DOHH2 (cell line): Measurements from ENCODE around the gene CNTNAP2.

ENCODE experiments used
- H3F3A ChIP-seq: fragments of 200-600 bp; sonication (generic), shearing (Covaris generic); 2 replicates; pipeline ENCODE4 v1.6.0; 2016; ENCODE audit warnings: antibody characterized with exemption, mild to moderate bottlenecking; ENCODE audit not compliant: control insufficient read depth, insufficient read depth
- H3K27ac ChIP-seq: fragments of 200-600 bp; sonication (generic); 2 replicates; pipeline ENCODE4 v1.5.1; 2014; ENCODE audit warnings: low read depth, mild to moderate bottlenecking, low read length, moderate library complexity
- H3K27me3 ChIP-seq: fragments of 200-600 bp; sonication (generic); 2 replicates; pipeline ENCODE4 v1.6.1; 2014; ENCODE audit warnings: mild to moderate bottlenecking, low read length, mixed read lengths; ENCODE audit not compliant: control insufficient read depth
- H3K36me3 ChIP-seq: fragments of 200-600 bp; sonication (generic); 2 replicates; pipeline ENCODE4 v1.6.1; 2014; ENCODE audit warnings: mild to moderate bottlenecking, low read length, moderate library complexity, mixed read lengths; ENCODE audit not compliant: control insufficient read depth
- H3K4me1 ChIP-seq: fragments of 200-600 bp; sonication (generic); 2 replicates; pipeline ENCODE4 v1.6.1; 2014; ENCODE audit warnings: mild to moderate bottlenecking, low read length, mixed read lengths; ENCODE audit not compliant: control insufficient read depth
- H3K4me2 ChIP-seq: fragments of 200-600 bp; sonication (generic); 2 replicates; pipeline ENCODE4 v1.6.0; 2014; ENCODE audit warnings: mild to moderate bottlenecking, low read length, moderate library complexity
- H3K4me3 ChIP-seq: fragments of 200-600 bp; sonication (generic); 2 replicates; pipeline ENCODE4 v1.5.1; 2014; ENCODE audit warnings: mild to moderate bottlenecking, low read length, mixed read lengths
- H3K79me2 ChIP-seq: fragments of 200-600 bp; sonication (generic); 2 replicates; pipeline ENCODE4 v1.6.1; 2014; ENCODE audit warnings: mild to moderate bottlenecking, low read length, mixed read lengths; ENCODE audit not compliant: control insufficient read depth
- H3K9me2 ChIP-seq: fragments of 200-600 bp; sonication (generic); replicated peaks from 2 replicates; pipeline ENCODE4 v1.6.1; 2014; ENCODE audit warnings: mild to moderate bottlenecking, low read length, mixed read lengths; ENCODE audit not compliant: control insufficient read depth
- H3K9me3 ChIP-seq: fragments of 200-600 bp; sonication (generic); 2 replicates; pipeline ENCODE4 v1.6.1; 2014; ENCODE audit warnings: antibody characterized with exemption, low read length, mixed read lengths; ENCODE audit not compliant: control insufficient read depth, insufficient read depth
- H4K20me1 ChIP-seq: fragments of 200-600 bp; sonication (generic); 2 replicates; pipeline ENCODE4 v1.6.0; 2014; ENCODE audit warnings: low read depth, mild to moderate bottlenecking, antibody characterized with exemption, low read length, moderate library complexity; ENCODE audit not compliant: control insufficient read depth, insufficient read depth
- EZH2phosphoT487 ChIP-seq: fragments of 200-600 bp; sonication (generic); IDR thresholded peaks from 2 replicates; pipeline ENCODE4 v1.6.1; 2017; ENCODE audit warnings: borderline replicate concordance, mild to moderate bottlenecking, antibody characterized with exemption, low read length, moderate library complexity, mixed read lengths
- TF ChIP-seq, protein P1 (sequence below): fragments of 200-600 bp; sonication (generic); IDR thresholded peaks from one replicate; pipeline ENCODE4 v1.5.1; 2014; ENCODE audit warnings: antibody characterized with exemption, mild to moderate bottlenecking, low read depth, low read length; ENCODE audit not compliant: poor library complexity, severe bottlenecking

The CNTNAP2 gene

DNA sequence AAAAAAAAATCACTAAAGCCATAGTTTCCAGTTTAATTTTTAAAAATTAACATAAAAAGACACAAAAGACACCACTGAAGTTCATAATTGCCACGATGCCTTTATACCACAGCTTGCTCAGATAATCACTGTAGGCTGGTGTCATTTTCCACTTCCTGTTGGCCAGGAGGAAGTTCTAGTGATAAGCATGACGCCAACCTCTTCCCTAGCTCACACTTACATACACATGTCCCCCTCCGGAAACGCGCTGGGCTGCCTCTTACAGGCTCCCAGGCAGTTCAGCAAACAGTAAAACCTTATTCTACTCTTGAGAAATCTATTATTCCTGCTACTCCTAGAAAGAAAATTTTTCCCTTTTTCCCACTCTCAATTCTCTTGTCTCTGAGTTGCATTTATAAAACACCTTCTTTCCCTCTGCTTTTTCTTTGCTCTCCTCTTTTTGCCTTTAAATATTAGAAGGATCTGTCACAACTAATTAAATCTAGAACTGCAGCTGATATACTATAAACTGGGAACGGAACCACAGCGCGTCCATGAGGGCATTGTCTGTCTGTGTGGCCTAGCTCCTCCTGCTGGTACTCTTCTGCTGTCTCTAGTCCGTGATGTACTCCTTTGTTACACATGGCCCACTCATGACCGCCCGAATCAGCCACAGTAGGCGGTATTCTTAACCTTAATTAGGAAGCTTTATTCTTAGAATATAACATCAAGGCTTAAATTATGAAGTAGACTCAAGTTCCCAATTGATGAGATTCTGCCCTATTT, 664.9 kb downstream of the CNTNAP2 start:
- Histone ChIP-seq H4K20me1 (no peaks in the 10 kb centered on the region), H3K27me3 (no peaks in the 10 kb centered on the region), H3K9me3 (no peaks in the 10 kb centered on the region)

GRCh38 chr7:146787266-146787665, 670.7 kb downstream of the CNTNAP2 start:
- no peak overlapping the region for H3K27ac ChIP-seq
- H4K20me1 ChIP-seq, result no peaks in the 10 kb centered on the region
- H3K9me2 ChIP-seq, result no peaks in the 10 kb centered on the region
- no peaks in the 10 kb centered on the region for H3K4me1 ChIP-seq
- no peak overlapping the region for H3K4me3 ChIP-seq
- no peak overlapping the region for H3K4me2 ChIP-seq
- no peaks in the 10 kb centered on the region for H3K79me2 ChIP-seq
- peaks cover 9% of the 10 kb centered on the region; the same call in 1 of the 2 replicates for H3K9me3 ChIP-seq
- H3F3A ChIP-seq, result no peaks in the 10 kb centered on the region
- no peaks in the 10 kb centered on the region for H3K27me3 ChIP-seq
- TF ChIP-seq, protein P1, sequence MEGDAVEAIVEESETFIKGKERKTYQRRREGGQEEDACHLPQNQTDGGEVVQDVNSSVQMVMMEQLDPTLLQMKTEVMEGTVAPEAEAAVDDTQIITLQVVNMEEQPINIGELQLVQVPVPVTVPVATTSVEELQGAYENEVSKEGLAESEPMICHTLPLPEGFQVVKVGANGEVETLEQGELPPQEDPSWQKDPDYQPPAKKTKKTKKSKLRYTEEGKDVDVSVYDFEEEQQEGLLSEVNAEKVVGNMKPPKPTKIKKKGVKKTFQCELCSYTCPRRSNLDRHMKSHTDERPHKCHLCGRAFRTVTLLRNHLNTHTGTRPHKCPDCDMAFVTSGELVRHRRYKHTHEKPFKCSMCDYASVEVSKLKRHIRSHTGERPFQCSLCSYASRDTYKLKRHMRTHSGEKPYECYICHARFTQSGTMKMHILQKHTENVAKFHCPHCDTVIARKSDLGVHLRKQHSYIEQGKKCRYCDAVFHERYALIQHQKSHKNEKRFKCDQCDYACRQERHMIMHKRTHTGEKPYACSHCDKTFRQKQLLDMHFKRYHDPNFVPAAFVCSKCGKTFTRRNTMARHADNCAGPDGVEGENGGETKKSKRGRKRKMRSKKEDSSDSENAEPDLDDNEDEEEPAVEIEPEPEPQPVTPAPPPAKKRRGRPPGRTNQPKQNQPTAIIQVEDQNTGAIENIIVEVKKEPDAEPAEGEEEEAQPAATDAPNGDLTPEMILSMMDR, result no peak
- TF ChIP-seq EZH2phosphoT487, result no peak
- H3K36me3 ChIP-seq, result no peaks in the 10 kb centered on the region

More for the DNA sequence above, 664.9 kb downstream of the CNTNAP2 start:
- Histone ChIP-seq H3K36me3 (no peaks in the 10 kb centered on the region), H3K79me2 (no peaks in the 10 kb centered on the region), H3K4me3 (no peak overlapping the region), H3F3A (no peaks in the 10 kb centered on the region), H3K27ac (no peak overlapping the region), H3K4me2 (no peak overlapping the region), H3K9me2 (no peaks in the 10 kb centered on the region), H3K4me1 (no peaks in the 10 kb centered on the region)
- no peak for TF ChIP-seq EZH2phosphoT487
- TF ChIP-seq, protein P1, result no peak

DNA sequence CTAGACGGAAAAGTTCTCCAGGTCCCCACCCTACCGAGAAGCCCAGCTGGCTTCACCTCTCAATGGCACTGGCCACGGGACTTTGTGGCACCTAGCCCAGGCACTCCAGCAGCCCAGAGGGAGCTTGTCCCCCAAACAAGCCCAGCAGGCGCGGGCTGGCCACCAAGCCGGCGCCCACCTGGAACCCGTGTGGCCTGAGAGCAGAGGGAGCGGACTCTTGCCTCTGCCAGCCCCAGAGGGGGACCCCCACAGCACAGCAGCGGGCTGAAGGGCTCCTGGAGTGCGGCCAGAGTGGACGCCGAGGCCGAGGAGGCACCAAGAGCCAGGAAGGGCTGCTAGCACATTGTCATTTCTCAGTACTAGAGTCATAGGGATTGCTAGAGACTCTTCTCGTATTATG, 671.4 kb downstream of the CNTNAP2 start:
- no peak for TF ChIP-seq EZH2phosphoT487
- TF ChIP-seq, protein P1, result no peak
- no peak overlapping the region for H3K4me2 ChIP-seq
- no peaks in the 10 kb centered on the region for H3K4me1 ChIP-seq
- H3K27ac ChIP-seq, result no peak overlapping the region
- H3K9me3 ChIP-seq, result peaks cover 9% of the 10 kb centered on the region; the same call in 1 of the 2 replicates
- no peaks in the 10 kb centered on the region for H3F3A ChIP-seq
- H4K20me1 ChIP-seq, result no peaks in the 10 kb centered on the region
- no peaks in the 10 kb centered on the region for H3K27me3 ChIP-seq
- no peaks in the 10 kb centered on the region for H3K79me2 ChIP-seq
- no peak overlapping the region for H3K4me3 ChIP-seq
- H3K9me2 ChIP-seq, result no peaks in the 10 kb centered on the region
- H3K36me3 ChIP-seq, result no peaks in the 10 kb centered on the region
